Lower lobe of right lung (tissue), 2 donors: Measurements from ENCODE around the gene ADGRL3. TPM values are rescaled to one million over a fixed set of nuclear protein-coding genes. Genes with fewer than 3 reads are reported as not detected.
"Not testable (repeated sequence)": the region's sequence is repeated elsewhere in the genome, so short reads cannot be mapped to it uniquely, and the experiment has no call there.

Experiments used
- ATAC-seq, 2 donors: fragments of 200-7000 bp; cut with Tn5 transposase; one replicate each; pipeline ENCODE4 v1.9.1; 2020 to 2022; ENCODE audit warnings: mild to moderate bottlenecking in 2 of 2, moderate library complexity in 2 of 2
- DNase-seq: peaks from one replicate; pipeline ENCODE4 v3.0.0-alpha.2; 2020
- H3K27ac ChIP-seq: fragments of 200-600 bp; one replicate; pipeline ENCODE4 v1.8.0; 2022
- H3K27me3 ChIP-seq: fragments of 200-600 bp; one replicate; pipeline ENCODE4 v1.8.0; 2022; ENCODE audit warnings: low read depth
- H3K36me3 ChIP-seq: fragments of 200-600 bp; one replicate; pipeline ENCODE4 v1.8.0; 2022; ENCODE audit warnings: mild to moderate bottlenecking
- H3K4me1 ChIP-seq: fragments of 200-600 bp; one replicate; pipeline ENCODE4 v1.8.0; 2022
- H3K4me3 ChIP-seq: fragments of 200-600 bp; one replicate; pipeline ENCODE4 v1.8.0; 2022; ENCODE audit warnings: mild to moderate bottlenecking
- H3K9me3 ChIP-seq: fragments of 200-600 bp; one replicate; pipeline ENCODE4 v1.8.0; 2022
- CTCF ChIP-seq: fragments of 200-600 bp; IDR thresholded peaks from one replicate; pipeline ENCODE4 v1.8.0; 2022; ENCODE audit warnings: antibody characterized with exemption, mild to moderate bottlenecking
- intact Hi-C: fragments of 100-400 bp; cut with DNase I; formaldehyde crosslinking; loops from one replicate; pipeline ENCODE4 v1.11.0; 2022
- total RNA-seq: library from RNA; stranded (reverse); fragmentation: NEBNext Ultra II Directional; extraction: Animal tissue kit (Norgen Biotek cat#: 25700); gene quantifications from one replicate; pipeline ENCODE4 v1.2.1, GENCODE V29; 2021
- donor health status: DM: no; HTN: yes; CAD: no; lungs with severe emphysema.

ADGRL3 gene
- total RNA-seq, 1 donor from 2014 or later, result 6.0 TPM

GRCh38 chr4:61953386-61953785 is 753.3 kb downstream of the ADGRL3 start:
- Histone ChIP-seq H3K4me1 (no peaks in the 10 kb centered on the region), H3K9me3 (no peaks in the 10 kb centered on the region), H3K36me3 (no peaks in the 10 kb centered on the region), H3K27me3 (no peaks in the 10 kb centered on the region), H3K27ac (no peak overlapping the region), H3K4me3 (no peak overlapping the region)
- ATAC-seq, result no peak
- no peak for DNase-seq
- intact Hi-C loops, result no loop called here
- TF ChIP-seq CTCF, result no peak

- DNase-seq (no peak), ATAC-seq (no peak)
- no peak for TF ChIP-seq CTCF
- Histone ChIP-seq H3K27me3 (no peaks in the 10 kb centered on the region), H3K27ac (no peak overlapping the region), H3K36me3 (no peaks in the 10 kb centered on the region), H3K4me3 (no peak overlapping the region), H3K9me3 (no peaks in the 10 kb centered on the region), H3K4me1 (no peaks in the 10 kb centered on the region)
- intact Hi-C loops, result no loop called here
These were observed 758.5 kb downstream of the ADGRL3 start for GRCh38 chr4:61958591-61958990.

- H3K27me3 ChIP-seq, result no peaks in the 10 kb centered on the region
- no peaks in the 10 kb centered on the region for H3K9me3 ChIP-seq
- no peaks in the 10 kb centered on the region for H3K36me3 ChIP-seq
- intact Hi-C loops, result no loop called here
- no peak for ATAC-seq
- H3K27ac ChIP-seq, result no peak overlapping the region
- H3K4me1 ChIP-seq, result no peaks in the 10 kb centered on the region
- DNase-seq, result no peak
- no peak overlapping the region for H3K4me3 ChIP-seq
- no peak for TF ChIP-seq CTCF
These were observed 759.0 kb downstream of the ADGRL3 start for GRCh38 chr4:61959087-61959486.

- H3K9me3 ChIP-seq, result no peaks in the 10 kb centered on the region
- no peak overlapping the region for H3K4me3 ChIP-seq
- no peaks in the 10 kb centered on the region for H3K27me3 ChIP-seq
- no peaks in the 10 kb centered on the region for H3K36me3 ChIP-seq
- ATAC-seq, result no peak
- intact Hi-C loops, result no loop called here
- TF ChIP-seq CTCF, result no peak
- H3K27ac ChIP-seq, result no peak overlapping the region
- no peak for DNase-seq
- no peaks in the 10 kb centered on the region for H3K4me1 ChIP-seq
These were observed 784.3 kb downstream of the ADGRL3 start for GRCh38 chr4:61984260-61984909.

GRCh38 chr4:61985426-61985825 is 785.3 kb downstream of the ADGRL3 start:
- DNase-seq, result no peak
- Histone ChIP-seq H3K4me3 (no peak overlapping the region), H3K27me3 (no peaks in the 10 kb centered on the region), H3K9me3 (no peaks in the 10 kb centered on the region), H3K27ac (no peak overlapping the region), H3K36me3 (no peaks in the 10 kb centered on the region), H3K4me1 (no peaks in the 10 kb centered on the region)
- TF ChIP-seq CTCF, result no peak
- no peak for ATAC-seq
- intact Hi-C loops, result no loop called here

GRCh38 chr4:61986929-61987328 is 786.8 kb downstream of the ADGRL3 start:
- H3K27ac ChIP-seq, H3K4me3 ChIP-seq, DNase-seq, H3K36me3 ChIP-seq, H3K4me1 ChIP-seq, H3K9me3 ChIP-seq, ATAC-seq, H3K27me3 ChIP-seq, intact Hi-C loops: not testable (repeated sequence)
